Spleen (tissue), 7 donors: ENCODE data around the gene DISP2.

ENCODE experiments used
- CTCF ChIP-seq, 11 experiments: fragments of 200-600 bp in 7 of 11; fragments of 450-650 bp in 4 of 11; sonication (generic) in 4 of 11; IDR thresholded peaks in 8 of 11; conservative IDR thresholded peaks in 3 of 11; 1 replicate in 7 of 11; 2 replicates in 4 of 11; pipeline versions ENCODE4 v1.4.0 to v1.8.0; 2016 to 2021; ENCODE audit warnings: antibody characterized with exemption in 11 of 11, inconsistent platforms in 4 of 11, mild to moderate bottlenecking in 1 of 11
- POLR2A ChIP-seq, 3 donors: fragments of 450-650 bp; IDR thresholded peaks; one replicate each; pipeline ENCODE4 v1.5.1; 2017; ENCODE audit warnings: antibody characterized with exemption in 3 of 3, mild to moderate bottlenecking in 1 of 3
- POLR2AphosphoS5 ChIP-seq, 3 donors: sonication (generic); formaldehyde crosslinking; IDR thresholded peaks; one replicate each; pipeline ENCODE4 v1.5.1; 2017; ENCODE audit warnings: antibody characterized with exemption in 3 of 3
- donor health status: DM: no; HTN: no; CAD: no; lungs with moderate emphysema.
- donor health status: DM: no; HTN: no; CAD: no.
- donor health status: DM: no; HTN: no; CAD: no.

DNA sequence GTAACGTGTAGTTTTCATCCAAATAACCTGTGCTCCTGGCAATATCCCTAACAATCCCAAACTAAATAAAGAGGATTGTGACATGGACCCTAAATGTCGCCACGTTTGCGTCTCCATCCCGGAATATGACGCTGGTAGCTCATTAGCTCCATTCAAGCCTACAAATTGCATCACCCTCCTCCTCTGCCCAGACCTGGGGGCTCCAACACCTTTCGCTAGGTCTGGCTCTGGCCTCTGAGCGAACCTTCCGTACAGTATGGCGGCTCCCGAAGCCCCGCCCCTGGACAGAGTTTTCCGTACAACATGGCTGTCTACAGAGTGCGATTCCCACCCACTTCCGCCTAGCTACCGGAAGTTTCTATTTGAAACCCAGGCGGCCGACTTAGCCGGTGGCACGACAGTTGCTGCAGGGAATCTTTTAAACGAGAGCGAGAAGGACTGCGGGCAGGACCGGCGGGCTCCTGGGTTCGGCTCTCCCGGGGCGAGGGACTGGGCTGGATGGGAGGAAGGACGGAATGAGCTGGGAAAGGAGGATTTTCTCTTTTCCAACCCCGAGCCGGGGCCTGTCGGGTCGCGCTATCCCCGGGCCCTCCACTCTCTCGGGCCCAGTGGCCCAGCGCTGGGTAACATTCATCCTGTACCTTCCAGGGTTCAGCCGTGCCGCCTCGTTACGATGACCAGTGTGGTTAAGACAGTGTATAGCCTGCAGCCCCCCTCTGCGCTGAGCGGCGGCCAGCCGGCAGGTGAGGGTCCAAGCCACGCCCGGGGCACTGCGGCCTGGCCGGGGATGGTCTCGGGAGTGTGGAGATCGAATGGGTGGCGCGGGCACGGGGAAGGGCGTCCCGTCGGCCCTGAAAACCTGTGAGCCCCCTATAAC, 24.8 kb downstream of the DISP2 start, which contains the start of gene KNSTRN:
- TF ChIP-seq CTCF (IDR thresholded peaks at IDR 0.05 in 8 of 11, conservative IDR thresholded peaks at IDR 0.05 in 3 of 11) (peak in 1 of 11 experiments; percentile 28), POLR2AphosphoS5 (IDR thresholded peaks at IDR 0.05) (peak; percentile 71 to 81 (median 74)), POLR2A (IDR thresholded peaks at IDR 0.05) (peak in 1 of 3 donors; percentile 6)
